Testis (tissue), 2 donors: ENCODE results near the gene TTC7B.

Experiments
- POLR2A ChIP-seq: fragments of 450-650 bp; IDR thresholded peaks from one replicate; pipeline ENCODE4 v1.6.1; 2017; ENCODE audit warnings: antibody characterized with exemption, mild to moderate bottlenecking, moderate library complexity
- TF ChIP-seq, protein P1 (sequence below), 3 experiments: fragments of 450-650 bp in 2 of 3; fragments of 200-600 bp in 1 of 3; sonication (generic) in 1 of 3; IDR thresholded peaks; one replicate each; pipeline ENCODE4 v1.5.1; 2016 to 2019; ENCODE audit warnings: antibody characterized with exemption in 3 of 3, mild to moderate bottlenecking in 2 of 3, moderate library complexity in 1 of 3

DNA sequence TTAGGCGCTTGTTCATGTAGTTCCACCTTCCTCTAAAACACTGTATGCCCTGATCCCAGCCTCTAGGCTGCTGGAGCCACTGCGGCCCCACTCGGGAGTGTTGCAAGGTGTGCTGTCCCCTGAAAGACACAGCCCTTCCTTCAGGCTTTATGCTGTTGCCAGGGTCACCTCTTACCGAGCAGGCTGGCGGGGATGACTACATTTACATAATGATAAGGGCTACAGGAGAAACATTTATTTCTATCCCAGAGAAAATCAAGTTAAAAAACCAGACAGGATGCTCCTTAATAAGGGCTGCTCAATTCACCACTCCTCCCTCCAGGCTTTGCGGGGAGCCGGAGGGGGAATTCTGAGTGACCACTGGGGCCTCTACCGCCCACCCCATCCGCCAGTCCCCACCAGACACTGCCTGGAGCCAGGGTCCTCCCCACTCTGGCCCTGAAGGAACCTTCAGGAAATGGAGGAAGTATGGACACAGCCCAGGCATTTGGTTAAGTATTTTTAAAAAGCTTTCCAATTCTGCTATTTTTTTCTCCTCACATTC is 200.6 kb downstream of the TTC7B start:
- TF ChIP-seq, protein P1, sequence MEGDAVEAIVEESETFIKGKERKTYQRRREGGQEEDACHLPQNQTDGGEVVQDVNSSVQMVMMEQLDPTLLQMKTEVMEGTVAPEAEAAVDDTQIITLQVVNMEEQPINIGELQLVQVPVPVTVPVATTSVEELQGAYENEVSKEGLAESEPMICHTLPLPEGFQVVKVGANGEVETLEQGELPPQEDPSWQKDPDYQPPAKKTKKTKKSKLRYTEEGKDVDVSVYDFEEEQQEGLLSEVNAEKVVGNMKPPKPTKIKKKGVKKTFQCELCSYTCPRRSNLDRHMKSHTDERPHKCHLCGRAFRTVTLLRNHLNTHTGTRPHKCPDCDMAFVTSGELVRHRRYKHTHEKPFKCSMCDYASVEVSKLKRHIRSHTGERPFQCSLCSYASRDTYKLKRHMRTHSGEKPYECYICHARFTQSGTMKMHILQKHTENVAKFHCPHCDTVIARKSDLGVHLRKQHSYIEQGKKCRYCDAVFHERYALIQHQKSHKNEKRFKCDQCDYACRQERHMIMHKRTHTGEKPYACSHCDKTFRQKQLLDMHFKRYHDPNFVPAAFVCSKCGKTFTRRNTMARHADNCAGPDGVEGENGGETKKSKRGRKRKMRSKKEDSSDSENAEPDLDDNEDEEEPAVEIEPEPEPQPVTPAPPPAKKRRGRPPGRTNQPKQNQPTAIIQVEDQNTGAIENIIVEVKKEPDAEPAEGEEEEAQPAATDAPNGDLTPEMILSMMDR (IDR thresholded peaks at IDR 0.05) = no peak
- TF ChIP-seq POLR2A = no peak
